ENCODE results near the gene FMC1.
"Not testable (repeated sequence)": the region's sequence is repeated elsewhere in the genome, so short reads cannot be mapped to it uniquely, and the experiment has no call there.

FMC1 gene

DNA sequence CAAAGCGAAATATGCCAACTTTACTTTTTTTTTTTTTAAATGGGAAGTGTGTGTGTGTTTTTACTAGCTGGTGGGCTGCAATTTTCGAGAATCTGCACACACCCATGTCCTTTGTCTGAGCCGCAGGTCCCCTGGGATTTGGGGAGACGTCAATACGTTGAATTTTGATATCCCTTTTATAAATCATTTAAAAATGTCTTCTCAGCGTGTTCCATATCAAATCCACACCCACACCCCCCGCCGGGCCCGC is 404 bp upstream of the FMC1 start:
- no peak for DNase-seq

DNA sequence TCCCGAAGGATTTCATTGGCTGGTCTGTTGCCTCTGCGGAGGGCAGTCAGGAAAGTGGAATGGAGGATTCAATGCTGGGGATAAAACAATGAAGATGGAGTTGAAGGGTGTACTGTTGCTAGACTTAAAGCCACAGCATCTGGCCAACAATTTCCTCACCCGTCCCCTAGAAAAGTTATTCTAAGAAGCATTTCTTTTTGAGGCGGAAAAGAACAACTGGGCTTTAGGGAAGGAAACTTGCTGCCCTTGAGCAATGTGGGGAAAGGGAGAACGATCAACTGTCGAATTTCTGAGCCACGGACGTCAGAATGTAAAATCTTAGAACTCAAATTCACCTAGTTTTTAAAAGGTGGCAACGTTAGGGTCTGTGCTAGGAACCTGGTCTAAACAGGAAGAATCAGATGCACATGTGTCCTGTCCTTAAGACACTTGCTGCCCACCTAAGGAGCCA is 664 bp downstream of the FMC1 start:
- DNase-seq = no peak

DNA sequence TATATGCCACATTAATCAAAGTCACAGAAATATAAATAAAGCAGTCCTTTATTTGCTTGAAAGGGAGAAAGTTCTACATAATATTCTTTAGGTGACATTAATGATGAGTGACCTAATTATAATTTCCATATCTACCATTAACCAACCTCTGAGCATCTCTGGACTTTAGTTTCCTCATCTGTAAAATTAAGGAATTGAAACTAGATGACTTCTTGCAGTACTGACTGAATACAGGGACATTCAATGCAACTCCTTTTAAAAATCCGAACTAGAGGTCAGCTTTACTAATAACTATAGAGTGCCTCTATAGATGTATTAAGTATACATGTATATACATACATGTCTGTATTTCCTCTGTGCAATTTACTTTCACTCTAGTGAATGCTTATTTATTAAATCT is 3.9 kb downstream of the FMC1 start:
- DNase-seq = no peak

DNA sequence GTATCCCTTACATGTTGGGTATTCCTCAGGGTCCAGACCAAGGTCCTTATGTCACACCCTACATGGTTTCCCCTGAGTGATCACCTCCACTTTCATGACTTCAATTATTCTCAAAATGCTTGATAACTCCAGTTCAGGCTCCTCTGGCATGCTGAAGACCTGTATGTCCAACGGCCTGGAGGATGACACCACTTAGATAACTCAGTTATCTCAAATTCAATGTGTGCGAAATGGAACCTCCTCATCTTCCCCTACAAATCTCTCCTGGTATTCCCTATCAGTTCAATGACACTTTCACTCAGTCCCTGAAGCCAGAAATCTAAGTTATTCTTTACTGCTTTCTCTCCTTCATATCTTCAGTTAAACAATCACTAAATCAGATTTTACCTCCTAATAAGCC is 9.9 kb downstream of the FMC1 start:
- DNase-seq = no peak

DNA sequence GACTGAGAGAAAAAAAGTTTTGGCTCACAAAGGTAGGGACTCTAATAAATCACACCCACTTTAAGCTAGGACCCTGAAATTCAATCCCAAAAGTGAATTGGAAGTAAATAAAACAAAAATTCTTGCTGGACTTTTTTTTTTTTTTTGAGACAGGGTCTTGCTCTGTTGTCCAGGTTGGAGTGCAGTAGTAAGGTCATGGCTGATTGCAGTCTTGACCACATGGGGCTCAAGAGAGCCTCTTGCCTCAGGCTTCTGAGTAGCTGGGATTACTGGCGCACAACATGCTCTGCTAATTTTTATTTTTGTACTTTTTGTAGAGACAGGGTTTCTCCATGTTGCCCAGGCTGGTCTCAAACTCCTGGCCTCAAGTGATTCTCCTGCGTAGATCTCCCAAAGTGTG is 13.6 kb downstream of the FMC1 start:
- no peak for DNase-seq

DNA sequence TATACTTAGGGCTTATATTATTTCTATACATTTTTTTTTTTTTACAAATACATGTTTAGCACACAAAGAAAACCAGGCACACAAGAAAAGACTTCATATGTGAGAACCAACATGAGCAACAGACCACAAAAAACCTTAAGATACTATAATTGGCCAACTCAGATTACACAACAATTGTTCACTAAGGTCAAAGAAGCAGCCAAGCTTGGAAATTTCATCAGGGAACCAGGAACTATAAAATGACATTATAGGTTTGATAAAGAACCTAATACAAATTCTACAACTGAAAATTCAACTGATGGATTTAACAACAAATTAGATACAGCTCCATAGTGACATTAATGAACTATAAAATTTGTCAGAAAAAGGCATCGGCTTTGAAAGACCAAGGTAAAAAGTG is 14.2 kb downstream of the FMC1 start:
- no peak for DNase-seq

DNA sequence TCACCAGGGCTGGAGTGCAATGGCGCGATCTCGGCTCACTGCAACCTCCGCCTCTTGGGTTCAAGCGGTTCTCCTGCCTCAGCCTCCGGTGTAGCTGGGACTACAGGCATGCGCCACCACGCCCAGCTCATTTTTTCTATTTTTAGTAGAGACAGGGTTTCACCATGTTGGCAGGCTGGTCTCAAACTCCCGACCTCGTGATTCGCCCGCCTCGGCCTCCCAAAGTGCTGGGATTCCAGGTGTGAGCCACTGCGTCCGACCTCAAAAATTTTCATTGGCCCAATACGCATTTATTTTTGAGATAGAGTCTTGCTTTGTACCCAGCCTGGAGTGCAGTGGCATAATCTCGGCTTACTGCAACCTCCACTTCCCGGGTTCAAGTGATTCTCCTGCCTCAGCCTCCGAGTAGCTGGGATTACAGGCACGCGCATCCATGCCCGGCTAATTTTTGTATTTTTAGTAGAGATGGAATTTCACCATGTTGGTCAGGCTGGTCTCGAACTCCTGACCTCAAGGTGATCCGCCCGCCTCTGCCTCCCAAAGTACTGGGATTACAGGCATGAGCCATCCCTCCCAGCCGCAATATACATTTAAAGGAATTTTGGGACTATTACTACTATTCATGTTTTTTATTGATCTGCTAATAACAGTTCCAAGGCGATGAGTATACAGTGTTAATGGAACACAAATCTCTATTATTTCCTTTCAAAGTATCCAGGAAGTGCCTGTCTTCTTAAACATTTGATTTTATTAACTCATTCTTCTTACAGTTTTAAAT is 16.8 kb downstream of the FMC1 start:
- not testable (repeated sequence) for DNase-seq

DNA sequence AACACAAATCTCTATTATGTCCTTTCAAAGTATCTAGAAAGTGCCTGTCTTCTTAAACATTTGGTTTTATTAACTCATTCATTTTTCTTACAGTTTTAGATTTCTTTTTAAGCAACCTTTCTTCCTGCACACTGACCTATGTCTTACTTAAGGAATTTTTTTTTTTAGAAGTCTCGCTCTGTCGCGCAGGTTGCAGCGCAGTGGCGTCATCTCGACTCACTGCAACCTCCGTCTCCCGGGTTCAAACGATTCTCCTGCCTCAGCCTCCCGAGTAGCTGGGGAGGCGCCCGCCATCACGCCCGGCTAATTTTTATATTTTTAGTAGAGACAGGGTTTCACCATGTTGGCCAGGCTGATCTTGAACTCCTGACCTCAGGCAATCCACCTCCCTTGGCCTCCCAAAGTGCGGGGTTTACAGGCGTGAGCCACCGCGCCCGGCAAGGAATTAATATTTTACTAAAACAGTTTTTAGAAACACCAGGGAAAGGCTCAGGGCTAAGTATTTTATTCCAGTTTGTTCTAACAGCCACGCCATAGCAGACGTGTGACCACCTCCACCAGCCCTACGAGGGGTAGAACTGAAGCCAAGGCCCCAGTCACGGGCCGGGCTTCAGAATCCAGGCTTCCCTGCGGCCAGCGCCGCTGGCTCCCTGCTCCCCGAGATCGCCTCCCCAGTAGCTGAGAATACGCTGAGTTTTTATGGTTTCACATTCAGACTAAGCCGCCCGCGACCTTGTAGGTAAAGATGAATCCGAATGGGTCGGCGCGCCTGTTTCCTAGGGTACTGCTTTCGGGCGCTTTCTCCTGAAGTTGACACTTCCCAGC is 17.6 kb downstream of the FMC1 start:
- DNase-seq = peak; percentile 43 to 59

DNA sequence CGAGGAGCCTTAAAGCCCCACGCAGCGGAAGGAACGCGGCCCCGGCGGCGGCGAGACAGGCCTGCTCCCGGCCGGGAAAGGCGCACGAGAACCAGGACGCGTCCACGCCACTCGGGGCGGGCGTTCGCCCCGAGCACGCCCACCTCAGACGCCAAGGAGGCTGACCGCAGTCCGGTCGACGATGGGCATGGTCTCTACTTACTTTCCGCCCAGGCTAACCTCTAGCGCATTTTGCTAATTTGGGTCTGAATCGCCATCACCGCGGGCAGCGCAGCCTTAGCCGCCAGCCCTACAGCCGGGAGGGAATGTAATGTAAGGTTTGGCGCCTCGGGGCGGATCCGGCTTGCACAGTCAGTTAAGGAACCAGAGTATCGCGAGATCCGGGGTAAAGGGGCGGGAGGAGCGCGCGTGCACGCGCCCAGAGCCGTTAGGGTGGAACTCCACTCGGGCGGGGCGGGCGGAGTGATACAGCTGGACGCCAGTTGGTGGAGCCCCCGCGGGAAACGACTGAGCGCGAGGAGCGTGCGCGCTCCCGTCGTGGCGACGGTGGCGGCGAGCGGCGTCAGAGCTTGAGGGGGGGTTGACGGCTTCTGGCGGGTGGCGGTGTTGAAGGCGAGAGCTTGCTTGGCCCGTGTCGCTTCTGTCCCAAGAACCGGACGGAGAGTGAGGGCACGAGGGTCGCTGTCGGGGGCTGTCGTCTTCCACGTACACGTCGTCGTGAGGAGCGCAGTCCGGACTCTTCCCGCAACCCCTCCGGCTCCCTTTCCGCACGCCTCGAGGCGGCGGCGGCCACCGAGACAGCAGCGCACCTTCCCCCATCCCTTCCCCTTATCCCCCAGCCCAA is 18.5 kb downstream of the FMC1 start, which contains the start of gene LUC7L2:
LUC7L2 (plus strand) TSS at position 529 of the 844 bp plus-strand sequence. CDS start 368 bp downstream, outside the sequence.
- peak; percentile 99 for DNase-seq

DNA sequence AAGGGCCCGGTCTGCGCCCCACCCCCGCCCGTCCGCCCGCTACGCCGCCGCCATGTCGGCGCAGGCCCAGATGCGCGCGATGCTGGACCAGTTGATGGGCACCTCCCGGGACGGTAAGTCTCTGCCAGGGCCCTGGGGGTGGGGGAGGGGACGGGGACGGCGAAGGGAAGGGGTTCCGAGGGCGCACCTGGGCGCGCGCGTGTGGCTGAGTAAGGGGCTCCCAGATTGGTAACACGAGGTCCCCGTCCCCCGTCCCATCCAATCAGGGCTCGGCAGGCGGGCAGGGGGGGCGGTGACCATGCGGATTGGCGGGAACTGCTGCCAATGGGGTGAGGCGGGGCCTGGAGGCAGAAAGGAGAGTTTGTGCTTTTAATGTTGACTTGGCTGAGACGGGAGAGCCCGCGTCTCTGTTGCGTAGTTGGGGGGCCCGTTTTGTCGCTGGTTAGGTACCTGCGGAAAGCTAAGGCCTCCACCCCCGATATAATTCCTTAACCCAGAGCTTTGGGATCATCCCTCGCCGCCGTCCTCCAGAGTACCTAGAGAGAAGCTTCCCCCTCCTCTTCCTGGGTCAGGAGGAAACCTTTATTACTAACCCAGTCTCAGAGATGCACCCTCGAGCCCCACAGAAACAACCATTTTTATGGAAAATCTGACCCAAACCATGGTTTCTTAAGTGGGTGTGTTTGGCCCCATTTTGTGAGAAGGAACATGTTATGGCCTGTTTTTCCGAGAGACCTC is 19.2 kb downstream of the FMC1 start:
- DNase-seq = peak; percentile 97 to 98

DNA sequence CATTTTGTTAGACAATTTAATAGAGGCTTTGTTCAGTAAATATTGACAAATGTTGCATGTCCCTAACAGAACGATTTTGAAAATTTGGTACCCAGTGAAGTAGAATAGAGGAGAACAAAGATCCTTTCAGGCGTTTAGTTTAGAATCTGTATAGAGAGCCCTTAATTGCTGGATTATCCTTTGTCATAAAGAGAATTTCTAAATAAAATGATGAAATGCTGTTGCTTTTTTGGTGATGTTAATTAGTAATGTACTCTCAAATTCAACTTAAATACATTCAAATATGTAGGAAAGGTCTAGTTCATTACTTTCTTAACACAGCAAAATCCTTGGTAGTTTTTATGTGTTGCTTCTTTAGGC is 19.8 kb downstream of the FMC1 start:
- DNase-seq = no peak

DNA sequence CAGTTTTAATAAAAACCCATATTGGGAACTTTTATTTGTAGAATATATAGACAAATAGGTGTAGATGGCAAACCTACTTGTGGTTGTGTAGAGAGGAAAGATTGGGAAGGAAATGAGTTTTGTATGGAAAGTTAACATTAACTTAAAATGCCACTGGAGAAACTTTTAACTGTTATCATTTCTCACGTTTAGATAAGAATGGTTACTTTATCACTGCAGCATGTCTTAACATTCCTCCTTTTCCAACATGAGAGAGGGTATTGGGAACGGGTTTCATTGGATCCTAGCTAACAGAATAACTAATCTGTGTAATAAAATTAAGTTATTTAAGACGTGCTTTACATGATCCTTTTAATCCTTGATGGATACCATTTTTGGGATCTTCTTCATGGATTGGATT is 20.4 kb downstream of the FMC1 start:
- no peak for DNase-seq

DNA sequence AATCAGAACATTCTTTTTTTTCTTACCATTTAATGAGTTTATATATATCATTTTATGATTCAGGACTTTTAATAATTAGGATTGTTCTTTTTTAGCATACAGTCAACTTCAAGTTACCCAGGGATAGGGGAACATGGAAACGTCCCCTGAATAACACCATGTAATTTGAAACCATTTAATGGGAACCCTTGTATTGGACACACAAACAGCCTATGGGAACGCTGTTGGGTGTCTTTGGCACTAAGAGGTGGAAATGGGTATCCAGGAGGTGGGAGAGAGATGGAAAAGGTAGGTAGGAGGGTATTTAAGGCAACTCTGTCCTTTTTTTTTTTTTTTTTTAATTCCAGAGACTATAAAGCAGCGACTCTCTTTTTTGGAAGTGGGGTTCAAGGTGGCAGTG is 21.2 kb downstream of the FMC1 start:
- DNase-seq = no peak

DNA sequence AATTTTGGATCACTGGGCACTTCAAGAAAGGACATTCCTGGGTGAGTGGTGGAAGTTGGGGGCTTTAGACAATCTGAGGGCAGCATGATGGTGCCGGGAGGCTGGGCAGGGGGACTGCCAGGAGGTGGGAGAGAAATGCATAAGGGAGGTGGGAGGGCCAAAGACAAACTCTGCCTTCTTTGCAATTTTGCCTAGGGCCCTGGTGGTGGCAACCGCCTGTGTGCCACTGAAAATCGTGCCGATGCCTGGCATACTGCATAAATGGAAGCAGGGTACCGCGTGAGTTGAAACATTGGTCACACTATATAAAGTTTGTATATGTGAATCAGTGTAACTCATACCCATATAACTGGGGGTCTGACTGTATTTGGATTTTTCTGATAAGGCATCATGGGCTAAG is 21.8 kb downstream of the FMC1 start:
- DNase-seq = no peak

DNA sequence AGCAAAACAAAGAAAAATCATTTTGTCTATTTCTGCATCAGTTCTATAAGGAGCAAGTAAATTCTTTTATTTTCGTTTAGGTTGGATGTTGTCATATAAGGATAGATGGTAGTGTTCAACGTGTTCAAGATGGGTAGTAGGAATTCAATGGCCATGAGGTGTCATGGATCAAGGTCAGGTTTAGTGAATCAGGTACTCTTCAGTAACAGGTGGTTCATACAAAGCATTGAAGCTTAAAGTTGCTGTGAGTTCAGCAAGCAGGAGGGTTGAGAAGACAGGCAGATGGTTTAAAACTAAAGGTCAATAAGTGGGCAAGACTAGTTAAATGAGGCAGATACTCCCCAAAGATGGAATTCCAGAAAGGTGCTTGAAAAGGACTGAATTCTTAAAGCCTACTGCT is 24.2 kb downstream of the FMC1 start:
- no peak for DNase-seq

DNA sequence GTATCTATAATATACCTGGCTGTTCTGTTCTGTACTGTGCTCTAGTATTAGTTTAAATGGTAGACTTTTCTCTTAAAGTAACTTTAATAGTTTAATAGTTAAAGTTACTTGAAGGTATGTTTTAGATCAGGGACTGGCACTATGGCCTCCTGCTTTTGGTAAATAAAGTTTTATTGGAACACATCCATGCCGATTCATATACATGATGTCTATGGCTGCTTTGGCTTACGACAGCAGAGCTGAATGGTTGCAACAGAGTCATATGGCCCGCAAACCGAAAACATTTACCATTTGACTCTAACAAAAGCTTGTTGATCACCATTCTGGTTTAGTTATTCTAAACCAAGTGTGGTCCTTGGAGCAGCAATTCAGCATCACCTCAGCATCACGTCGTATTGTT is 25.3 kb downstream of the FMC1 start:
- no peak for DNase-seq

DNA sequence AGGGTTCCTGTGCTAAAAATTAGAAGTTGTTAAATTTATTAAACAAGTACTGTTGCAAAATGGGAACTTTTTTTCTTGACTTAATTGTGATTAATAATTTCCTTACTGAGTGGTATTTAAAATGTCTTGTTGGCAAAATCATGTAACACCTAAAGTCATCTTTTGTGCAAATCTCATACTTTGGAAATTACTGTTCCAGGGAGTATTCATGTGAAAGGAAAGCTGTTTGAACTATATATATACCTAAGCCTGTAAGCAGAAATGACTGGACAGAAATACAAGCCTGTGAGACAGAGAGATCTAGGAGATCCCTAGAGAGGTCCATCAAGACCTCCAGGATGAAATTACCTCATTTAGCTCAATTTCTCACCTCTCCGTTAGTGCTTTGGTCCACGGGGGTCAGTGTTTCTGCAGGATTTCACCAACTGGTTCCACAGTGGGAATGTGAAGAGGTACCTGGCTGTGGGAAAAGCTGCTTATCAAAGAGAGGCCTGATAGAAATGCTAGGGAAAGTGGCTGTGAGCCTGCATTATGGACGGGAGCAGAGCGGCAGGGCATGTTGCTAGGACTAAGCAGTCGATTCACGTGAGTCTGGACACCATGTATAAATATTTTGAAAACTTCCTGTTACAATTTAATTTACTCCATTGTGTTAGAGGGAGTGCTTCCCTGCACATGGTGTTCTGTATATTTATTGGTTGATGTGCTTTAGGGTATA is 26.5 kb downstream of the FMC1 start:
- no peak for DNase-seq

DNA sequence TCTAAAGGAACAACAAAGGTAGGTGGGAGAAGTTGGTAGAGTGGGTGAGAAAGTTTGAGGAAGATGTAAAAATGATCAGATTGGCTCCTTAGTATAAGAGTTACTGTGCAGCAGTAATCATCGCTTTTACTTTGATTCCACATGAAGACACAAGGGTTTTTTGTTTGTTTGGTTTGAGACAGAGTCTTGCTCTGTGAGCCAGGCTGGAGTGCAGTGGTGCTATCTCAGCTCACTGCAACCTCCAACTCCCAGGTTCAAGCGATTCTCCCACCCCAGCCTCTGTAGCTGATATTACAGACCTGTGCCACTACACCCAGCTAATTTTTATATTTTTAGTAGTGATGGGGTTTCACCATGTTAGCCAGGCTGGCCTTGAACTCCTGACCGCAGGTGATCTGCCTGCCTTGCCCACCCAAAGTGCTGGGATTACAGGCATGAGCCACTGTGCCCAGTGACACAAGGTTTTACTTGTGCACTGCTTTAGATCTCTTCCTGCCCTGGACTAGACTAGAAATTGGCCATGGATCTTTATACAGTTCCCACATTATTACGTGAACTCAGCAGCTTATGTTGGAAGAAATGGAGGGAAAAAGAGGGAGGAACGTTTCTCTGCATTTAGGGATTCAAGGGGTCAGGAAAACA is 29.3 kb downstream of the FMC1 start:
- DNase-seq = no peak

DNA sequence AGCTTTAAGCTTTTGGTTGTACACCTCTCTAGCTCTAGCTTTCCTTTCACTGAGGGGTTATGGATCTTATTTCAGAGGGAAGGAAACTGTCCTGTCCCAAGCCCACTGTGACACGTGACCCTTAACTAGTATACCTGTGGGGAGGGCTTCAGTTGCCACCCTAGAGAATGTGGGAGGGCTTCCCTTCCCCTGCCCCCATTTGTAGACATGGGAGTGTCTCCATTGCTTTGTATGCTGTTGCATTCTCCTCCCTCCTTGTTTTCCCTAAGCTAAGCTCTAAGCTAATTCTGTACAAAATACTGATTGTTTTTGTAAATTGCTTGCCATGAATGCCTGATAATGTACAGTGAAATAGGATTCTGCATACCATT is 29.8 kb downstream of the FMC1 start:
- DNase-seq = no peak

DNA sequence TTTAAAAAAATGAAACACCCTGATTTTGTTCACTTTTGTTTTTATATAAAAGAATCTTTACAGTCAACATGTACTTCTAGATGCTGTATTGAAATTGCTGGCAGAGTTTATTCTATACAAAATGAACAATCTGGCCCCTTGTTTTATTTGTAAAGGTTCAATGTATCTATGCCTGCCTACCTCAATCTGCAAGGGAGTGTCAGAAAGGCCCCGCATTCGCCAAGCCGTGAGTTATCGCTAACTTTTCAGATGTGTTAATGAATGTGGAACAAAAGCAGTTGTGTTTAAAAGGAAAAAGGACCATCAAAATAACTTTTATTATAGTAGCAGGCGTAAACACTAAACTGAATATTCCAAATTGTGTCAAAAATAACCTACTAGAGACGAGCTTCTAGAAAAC is 33.1 kb downstream of the FMC1 start:
- DNase-seq = no peak

DNA sequence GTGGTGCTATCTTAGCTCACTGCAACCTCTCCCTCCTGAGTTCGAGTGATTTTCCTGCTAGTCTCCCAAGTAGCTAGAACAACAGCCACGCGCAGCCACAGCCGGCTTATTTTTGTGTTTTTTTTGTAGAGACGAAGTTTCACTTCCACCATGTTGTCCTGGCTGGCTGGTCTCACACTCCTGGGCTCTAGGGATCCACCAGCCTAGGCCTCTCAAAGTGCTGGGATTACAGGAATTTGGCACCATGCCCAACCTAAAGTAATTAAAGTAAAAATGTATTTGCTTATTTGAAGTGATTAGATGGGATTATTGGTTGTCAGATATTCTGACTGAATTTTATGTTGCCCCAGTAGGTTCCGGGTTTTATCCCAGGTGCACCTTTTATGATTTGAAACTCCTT is 41.3 kb downstream of the FMC1 start:
- no peak for DNase-seq

DNA sequence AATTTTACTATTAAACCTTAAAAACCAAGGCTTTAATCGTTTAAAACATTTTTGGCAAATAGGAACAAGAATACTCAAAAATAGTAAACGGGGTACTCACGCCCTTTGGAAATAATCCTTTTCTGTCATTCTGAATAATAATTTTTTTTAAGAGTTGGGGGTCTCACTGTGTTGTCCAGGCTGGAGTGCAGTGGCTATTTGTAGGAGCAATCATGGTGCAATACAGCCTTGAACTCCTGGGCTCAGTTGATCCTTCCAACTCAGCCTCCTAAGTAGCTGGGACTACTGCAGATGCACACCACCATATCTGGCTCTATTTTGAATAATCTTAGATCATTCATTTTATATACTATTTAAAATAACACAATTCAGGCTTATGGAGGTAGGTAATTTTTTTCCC is 43.5 kb downstream of the FMC1 start:
- no peak for DNase-seq
